HepG2 (cell line): ENCODE data around the gene CYP27B1. TPM values are rescaled to one million over a fixed set of nuclear protein-coding genes. Genes with fewer than 3 reads are reported as not detected.

Experiments
- ATAC-seq: fragments of 200-7000 bp; cut with Tn5 transposase; 3 replicates; pipeline ENCODE4 v1.9.1; 2020; ENCODE audit warnings: mild to moderate bottlenecking, moderate library complexity
- BruUV-seq: library from RNA; stranded (reverse); fragments of 400-500 nt; replicated peaks from 2 replicates; lab custom pipeline; 2021; lab: Mats Ljungman, UMichigan
- CTCF ChIA-PET: fragments of 300-600 bp; formaldehyde crosslinking; extraction: SDS; loops from one replicate; lab custom pipeline; 2021; ENCODE audit warnings: low total read pairs, inconsistent platforms, low intra/inter-chr PET ratio; lab: Yijun Ruan, JAX
- POLR2A ChIA-PET: fragments of 350-600 bp; sonication (Branson Sonifier 250); formaldehyde crosslinking; loops from one replicate; lab custom pipeline; 2020; ENCODE audit warnings: antibody characterized with exemption, inconsistent platforms; lab: Yijun Ruan, JAX
- DNase-seq: peaks from one replicate; pipeline ENCODE4 v3.0.0-alpha.2; 2015; ENCODE audit warnings: low spot score
- FAIRE-seq: peaks from 3 replicates; lab custom pipeline; 2011; peaks lifted over from hg19 to GRCh38; lab: Jason Lieb, UNC
- H2AFZ ChIP-seq: one replicate; pipeline ENCODE4 v1.6.1; 2011; ENCODE audit warnings: low read length, inconsistent platforms
- H3K27ac ChIP-seq: fragments of 300-600 bp; 3 replicates; pipeline ENCODE4 v1.8.0; 2011; ENCODE audit warnings: mixed run types, mild to moderate bottlenecking, mixed read lengths, low read length, inconsistent platforms; ENCODE audit not compliant: insufficient read depth; ENCODE audit errors: extremely low read length
- H3K27me3 ChIP-seq, 2 experiments: fragments of 200-600 bp in 1 of 2; 2 replicates in 1 of 2; 3 replicates in 1 of 2; pipeline versions ENCODE4 v1.6.0 to v1.8.0; 2011; ENCODE audit warnings: low read length in 2 of 2, mild to moderate bottlenecking in 2 of 2, moderate library complexity in 2 of 2, inconsistent platforms in 1 of 2; ENCODE audit not compliant: insufficient read depth in 2 of 2, control insufficient read depth in 1 of 2
- H3K36me3 ChIP-seq, 2 experiments: fragments of 200-600 bp in 1 of 2; replicated peaks in 1 of 2; 2 replicates in 1 of 2; 3 replicates in 1 of 2; pipeline versions ENCODE4 v1.5.1 to v1.8.0; 2011; ENCODE audit warnings: low read length in 2 of 2, inconsistent platforms in 1 of 2; ENCODE audit not compliant: insufficient read depth in 2 of 2, control insufficient read depth in 1 of 2
- H3K4me1 ChIP-seq: 2 replicates; pipeline ENCODE4 v1.5.1; 2012; ENCODE audit warnings: low read length, inconsistent platforms; ENCODE audit not compliant: insufficient read depth
- H3K4me2 ChIP-seq: 2 replicates; pipeline ENCODE4 v1.6.0; 2011; ENCODE audit warnings: low read depth, low read length, inconsistent platforms
- H3K4me3 ChIP-seq, 3 experiments: fragments of 200-600 bp in 1 of 3; sonication (generic), shearing (Covaris generic) in 1 of 3; replicated peaks in 1 of 3; 2 replicates each; pipeline ENCODE4 v1.5.1; 2011 to 2016; ENCODE audit warnings: low read length in 3 of 3, inconsistent platforms in 2 of 3, low read depth in 2 of 3, mild to moderate bottlenecking in 2 of 3, control low read depth in 1 of 3, mixed read lengths in 1 of 3; ENCODE audit not compliant: insufficient read depth in 1 of 3
- H3K79me2 ChIP-seq: one replicate; pipeline ENCODE4 v1.6.1; 2011; ENCODE audit warnings: low read length, inconsistent platforms; ENCODE audit not compliant: insufficient read depth
- H3K9ac ChIP-seq: 2 replicates; pipeline ENCODE4 v1.6.0; 2011; ENCODE audit warnings: mild to moderate bottlenecking, low read depth, low read length, inconsistent platforms; ENCODE audit not compliant: insufficient read depth
- H3K9me3 ChIP-seq: 2 replicates; pipeline ENCODE4 v1.5.1; 2012; ENCODE audit warnings: mild to moderate bottlenecking, low read length
- H4K20me1 ChIP-seq: 2 replicates; pipeline ENCODE4 v1.6.0; 2011; ENCODE audit warnings: inconsistent platforms, mild to moderate bottlenecking, low read length, moderate library complexity; ENCODE audit not compliant: insufficient read depth
- ARID2 ChIP-seq: sonication (generic); formaldehyde crosslinking; IDR thresholded peaks from 2 replicates; pipeline ENCODE4 v1.8.1; 2022; ENCODE audit warnings: mild to moderate bottlenecking, missing genetic modification reagents, borderline replicate concordance
- CBFB ChIP-seq: sonication (generic); formaldehyde crosslinking; IDR thresholded peaks from 2 replicates; pipeline ENCODE4 v1.4.0; 2020; ENCODE audit warnings: missing genetic modification reagents
- FOXP1 ChIP-seq, 2 experiments: fragments of 450-650 bp in 1 of 2; IDR thresholded peaks; 2 replicates each; pipeline ENCODE4 v1.6.1; 2017 to 2018; ENCODE audit warnings: antibody characterized with exemption in 1 of 2
- HHEX ChIP-seq: IDR thresholded peaks from 2 replicates; pipeline ENCODE4 v1.6.1; 2016; ENCODE audit warnings: control low read depth
- IRX3 ChIP-seq: sonication (generic); formaldehyde crosslinking; IDR thresholded peaks from 2 replicates; pipeline ENCODE4 v1.8.1; 2023; ENCODE audit warnings: mild to moderate bottlenecking, low read depth, missing genetic modification reagents, borderline replicate concordance
- ISX ChIP-seq: sonication (generic); formaldehyde crosslinking; conservative IDR thresholded peaks from 2 replicates; pipeline ENCODE4 v1.5.0; 2020; ENCODE audit warnings: missing genetic modification reagents
- JUNB ChIP-seq: sonication (generic); formaldehyde crosslinking; IDR thresholded peaks from 2 replicates; pipeline ENCODE4 v1.8.0; 2022; ENCODE audit warnings: missing genetic modification reagents, mild to moderate bottlenecking, borderline replicate concordance
- RFX5 ChIP-seq: IDR thresholded peaks from 2 replicates; pipeline ENCODE4 v1.6.1; 2011; ENCODE audit warnings: low read depth, low read length, improper control_type of control experiment
- YY1 ChIP-seq: IDR thresholded peaks from 2 replicates; pipeline ENCODE4 v1.6.1; 2011; ENCODE audit warnings: low read length, low read depth, moderate library complexity, mild to moderate bottlenecking; ENCODE audit not compliant: insufficient read depth, insufficient replicate concordance
- ZFX ChIP-seq: sonication (generic); formaldehyde crosslinking; IDR thresholded peaks from 2 replicates; pipeline ENCODE4 v1.4.0; 2020; ENCODE audit warnings: mild to moderate bottlenecking, low read depth, missing genetic modification reagents, moderate library complexity
- ZNF296 ChIP-seq: sonication (generic); formaldehyde crosslinking; conservative IDR thresholded peaks from 2 replicates; pipeline ENCODE4 v1.5.0; 2020; ENCODE audit warnings: mild to moderate bottlenecking, missing genetic modification reagents
- ZNF33A ChIP-seq: sonication (generic); formaldehyde crosslinking; IDR thresholded peaks from 2 replicates; pipeline ENCODE4 v1.5.1; 2020; ENCODE audit warnings: missing genetic modification reagents, mild to moderate bottlenecking, moderate library complexity, borderline replicate concordance
- ZNF460 ChIP-seq: sonication (generic); formaldehyde crosslinking; IDR thresholded peaks from 2 replicates; pipeline ENCODE4 v1.5.1; 2020; ENCODE audit warnings: missing genetic modification reagents, mild to moderate bottlenecking, borderline replicate concordance
- ZNF761 ChIP-seq: sonication (generic); formaldehyde crosslinking; conservative IDR thresholded peaks from 2 replicates; pipeline ENCODE4 v1.4.0; 2020; ENCODE audit warnings: mild to moderate bottlenecking, missing genetic modification reagents
- ZNF83 ChIP-seq: sonication (generic); formaldehyde crosslinking; IDR thresholded peaks from 2 replicates; pipeline ENCODE4 v1.4.0; 2020; ENCODE audit warnings: missing genetic modification reagents, mild to moderate bottlenecking, borderline replicate concordance
- WGBS: methylation state at CpG from one replicate; pipeline ENCODE4 v1.1.6; 2017; ENCODE audit warnings: low lambda C conversion rate; 5-methylcytosine and 5-hydroxymethylcytosine counted together
- in situ Hi-C: cut with HindIII; loops from 2 replicates; pipeline ENCODE4 v1.10.0; 2017; ENCODE audit warnings: low pct_unique_long_range_greater_than_20kb; ENCODE audit not compliant: extremely low pct_ligation_motif_present
- intact Hi-C: fragments of 100-400 bp; cut with micrococcal nuclease; formaldehyde crosslinking; loops from one replicate; pipeline ENCODE4 v1.10.0; 2022; ENCODE audit not compliant: unreplicated experiment
- polyA plus RNA-seq, 8 experiments: library from polyadenylated mRNA; depleted of rRNA in 3 of 8; stranded (reverse) in 7 of 8; unstranded in 1 of 8; fragments of >200 nt; fragmentation: Illumina TruSeq in 4 of 8; extraction: Trizol in 4 of 8; gene quantifications; 2 replicates each; pipeline versions ENCODE4 v1.2.1 to v1.2.3, GENCODE V29; 2011 to 2016; ENCODE audit warnings: low read depth in 4 of 8, missing spikeins in 1 of 8, mixed read lengths in 1 of 8; ENCODE audit not compliant: insufficient read depth in 1 of 8
- total RNA-seq, 5 experiments: library from RNA; depleted of rRNA; stranded (reverse); fragments of >200 nt; fragmentation: Illumina TruSeq; extraction: Trizol; gene quantifications; 2 replicates each; pipeline ENCODE4 v1.2.3, GENCODE V29; 2016; ENCODE audit warnings: low read depth in 1 of 5
- TF ChIP-seq, protein P1 (sequence below): sonication (generic); formaldehyde crosslinking; IDR thresholded peaks from 2 replicates; pipeline ENCODE4 v1.8.1; 2023; ENCODE audit warnings: missing genetic modification reagents, inconsistent platforms, borderline replicate concordance

CYP27B1 gene
- total and polyA plus RNA-seq, 2 of the 13 experiments (the other 11 are each of a cell fraction or from before 2014, with no cell fraction given) = 2.3 to 3.0 TPM

- FAIRE-seq = no peak
- CTCF ChIA-PET = interaction anchor here (1.8 kb wide), 1 partner anchor 9 kb away, joined by 6 read pairs; no protein-coding TSS in a partner anchor
- no TSS peak for BruUV-seq
Measured at GRCh38 chr12:57734591-57734990, 32.3 kb downstream of the CYP27B1 start.

GRCh38 chr12:57733928-57734327 lies 33.0 kb downstream of the CYP27B1 start:
- no peaks in the 10 kb centered on the region for H3K79me2 ChIP-seq
- H3K27ac ChIP-seq = no peak overlapping the region
- no peak for DNase-seq
- H3K4me1 ChIP-seq = peaks cover 36% of the 10 kb centered on the region
- no peaks in the 10 kb centered on the region for H4K20me1 ChIP-seq
- no peak overlapping the region for H2AFZ ChIP-seq
- BruUV-seq = no TSS peak
- no peak for ATAC-seq
- H3K9ac ChIP-seq = no peak overlapping the region
- intact Hi-C loops (no loop called here), in situ Hi-C loops (no loop called here)
- H3K9me3 ChIP-seq = no peaks in the 10 kb centered on the region
- no peak for FAIRE-seq
- no peak overlapping the region for H3K4me2 ChIP-seq
- H3K27me3 ChIP-seq = peaks cover 11 to 63% of the 10 kb centered on the region in 2 experiments
- 60% methylated on average over 4 of the region's 6 CpGs for WGBS
- ChIA-PET POLR2A (interaction anchor here (0.6 to 3.3 kb wide), 3 partner anchors 8 to 112 kb away, joined by 3 to 29 read pairs (median 10); partner anchors contain the start of gene TSPAN31), CTCF (no interaction called here)
- no peak overlapping the region for H3K4me3 ChIP-seq
- no peaks in the 10 kb centered on the region for H3K36me3 ChIP-seq
- TF ChIP-seq CBFB (CRISPR knock-in tag) = no peak
- no peak for TF ChIP-seq ISX (CRISPR knock-in tag)
- no peak for TF ChIP-seq ZNF83
- no peak for TF ChIP-seq FOXP1 (IDR thresholded peaks at IDR 0.05)
- no peak for TF ChIP-seq FOXP1 (CRISPR knock-in tag; IDR thresholded peaks at IDR 0.05)
- TF ChIP-seq ZNF296 (CRISPR knock-in tag) = no peak
- TF ChIP-seq JUNB (CRISPR knock-in tag) = no peak
- TF ChIP-seq IRX3 (CRISPR knock-in tag) = no peak

More at GRCh38 chr12:57734591-57734990, 32.3 kb downstream of the CYP27B1 start:
- no peak overlapping the region for H3K27ac ChIP-seq
- H3K4me2 ChIP-seq = 0 out of 2 replicates have a peak overlapping the region, but pooled peaks have one; percentile 26
- peaks cover 14 to 64% of the 10 kb centered on the region in 2 experiments for H3K27me3 ChIP-seq
- DNase-seq (no peak), ATAC-seq (no peak)
- H4K20me1 ChIP-seq = no peaks in the 10 kb centered on the region
- 57% methylated on average over 4 of the region's 4 CpGs for WGBS
- no peak overlapping the region for H3K9ac ChIP-seq
- H2AFZ ChIP-seq = no peak overlapping the region
- H3K4me3 ChIP-seq = no peak overlapping the region
- H3K36me3 ChIP-seq = no peaks in the 10 kb centered on the region
- peaks cover 42% of the 10 kb centered on the region for H3K4me1 ChIP-seq
- in situ Hi-C loops (no loop called here), intact Hi-C loops (no loop called here)
- H3K9me3 ChIP-seq = no peaks in the 10 kb centered on the region
- TF ChIP-seq ARID2 = no peak
- TF ChIP-seq, protein P1, sequence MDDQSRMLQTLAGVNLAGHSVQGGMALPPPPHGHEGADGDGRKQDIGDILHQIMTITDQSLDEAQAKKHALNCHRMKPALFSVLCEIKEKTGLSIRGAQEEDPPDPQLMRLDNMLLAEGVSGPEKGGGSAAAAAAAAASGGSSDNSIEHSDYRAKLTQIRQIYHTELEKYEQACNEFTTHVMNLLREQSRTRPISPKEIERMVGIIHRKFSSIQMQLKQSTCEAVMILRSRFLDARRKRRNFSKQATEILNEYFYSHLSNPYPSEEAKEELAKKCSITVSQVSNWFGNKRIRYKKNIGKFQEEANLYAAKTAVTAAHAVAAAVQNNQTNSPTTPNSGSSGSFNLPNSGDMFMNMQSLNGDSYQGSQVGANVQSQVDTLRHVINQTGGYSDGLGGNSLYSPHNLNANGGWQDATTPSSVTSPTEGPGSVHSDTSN = no peak
- TF ChIP-seq RFX5 = no peak
- no peak for TF ChIP-seq ZNF460 (CRISPR knock-in tag)
- no peak for TF ChIP-seq ZNF33A
- no peak for TF ChIP-seq HHEX (CRISPR knock-in tag)
- no peak for TF ChIP-seq ZFX (CRISPR knock-in tag)
- no peak for TF ChIP-seq ZNF761 (CRISPR knock-in tag)
- TF ChIP-seq ISX (CRISPR knock-in tag) = no peak
- no peak for TF ChIP-seq YY1
- POLR2A ChIA-PET = interaction anchor here (0.6 to 3.3 kb wide), 7 partner anchors 9 to 214 kb away, joined by 3 to 29 read pairs (median 3); partner anchors contain the start of genes CDK4, DCTN2, DDIT3 and TSPAN31
- no peaks in the 10 kb centered on the region for H3K79me2 ChIP-seq
